OCI-LY1 (cell line): ENCODE results near the gene TMEM229B.

Experiments
- H2AFZ ChIP-seq: fragments of 200-600 bp; sonication (generic), shearing (Covaris generic); 2 replicates; pipeline ENCODE4 v1.6.0; 2014; ENCODE audit warnings: antibody characterized with exemption, mild to moderate bottlenecking, low read length
- H3F3A ChIP-seq: fragments of 200-600 bp; sonication (generic), shearing (Covaris generic); 2 replicates; pipeline ENCODE4 v1.6.0; 2014; ENCODE audit warnings: mild to moderate bottlenecking, antibody characterized with exemption, low read length, moderate library complexity; ENCODE audit not compliant: insufficient read depth
- H3K27ac ChIP-seq: fragments of 200-600 bp; sonication (generic); 2 replicates; pipeline ENCODE4 v1.5.1; 2014; ENCODE audit warnings: low read length, mixed run types, mild to moderate bottlenecking, low read depth; ENCODE audit not compliant: poor library complexity, severe bottlenecking
- H3K27me3 ChIP-seq: fragments of 200-600 bp; sonication (generic); 2 replicates; pipeline ENCODE4 v1.6.0; 2014; ENCODE audit warnings: antibody characterized with exemption, mild to moderate bottlenecking, low read length, moderate library complexity; ENCODE audit not compliant: insufficient read depth
- H3K36me3 ChIP-seq: fragments of 200-600 bp; sonication (generic); 2 replicates; pipeline ENCODE4 v1.6.1; 2014; ENCODE audit warnings: mild to moderate bottlenecking, antibody characterized with exemption, low read length, moderate library complexity, mixed read lengths; ENCODE audit not compliant: insufficient read depth
- H3K4me1 ChIP-seq: fragments of 200-600 bp; sonication (generic); 2 replicates; pipeline ENCODE4 v1.5.1; 2014; ENCODE audit warnings: mild to moderate bottlenecking, low read length, moderate library complexity; ENCODE audit not compliant: insufficient read depth, severe bottlenecking
- H3K4me2 ChIP-seq: fragments of 200-600 bp; sonication (generic), shearing (Covaris generic); 2 replicates; pipeline ENCODE4 v1.6.1; 2014; ENCODE audit warnings: low read length
- H3K4me3 ChIP-seq: fragments of 200-600 bp; sonication (generic); 2 replicates; pipeline ENCODE4 v1.5.1; 2014; ENCODE audit warnings: low read length, low read depth, mild to moderate bottlenecking, mixed read lengths; ENCODE audit not compliant: poor library complexity, severe bottlenecking
- H3K79me2 ChIP-seq: fragments of 200-600 bp; shearing (Covaris generic); 2 replicates; pipeline ENCODE4 v1.6.1; 2016; ENCODE audit warnings: mixed run types, low read length, mixed read lengths; ENCODE audit not compliant: insufficient read depth
- H3K9ac ChIP-seq: fragments of 200-600 bp; sonication (generic), shearing (Covaris generic); 2 replicates; pipeline ENCODE4 v1.6.1; 2014; ENCODE audit warnings: mild to moderate bottlenecking, low read length, mixed read lengths
- H3K9me2 ChIP-seq: fragments of 200-600 bp; sonication (generic), shearing (Covaris generic); 2 replicates; pipeline ENCODE4 v1.6.1; 2014; ENCODE audit warnings: low read depth, mild to moderate bottlenecking, low read length, mixed read lengths
- H3K9me3 ChIP-seq: fragments of 200-600 bp; shearing (Covaris generic); 2 replicates; pipeline ENCODE4 v1.6.1; 2014; ENCODE audit warnings: low read length, mixed read lengths
- H4K20me1 ChIP-seq: fragments of 200-600 bp; sonication (generic), shearing (Covaris generic); 2 replicates; pipeline ENCODE4 v1.6.0; 2016; ENCODE audit warnings: mild to moderate bottlenecking, low read length; ENCODE audit not compliant: insufficient read depth
- CTCF ChIP-seq: fragments of 200-600 bp; sonication (generic), shearing (Covaris generic); IDR thresholded peaks from 2 replicates; pipeline ENCODE4 v1.5.1; 2017; ENCODE audit warnings: mild to moderate bottlenecking, antibody characterized with exemption, low read length, moderate library complexity, mixed read lengths
- EZH2 ChIP-seq: fragments of 200-600 bp; sonication (generic), shearing (Covaris generic); IDR thresholded peaks from 2 replicates; pipeline ENCODE4 v1.8.0; 2017; ENCODE audit warnings: borderline replicate concordance, mixed run types, mild to moderate bottlenecking, antibody characterized with exemption, low read length, moderate library complexity, mixed read lengths

Gene TMEM229B

GRCh38 chr14:67514203-67514607 lies 25.7 kb upstream of the TMEM229B start:
- peaks cover 10% of the 10 kb centered on the region; the same call in 1 of the 2 replicates for H3K27me3 ChIP-seq
- no peaks in the 10 kb centered on the region for H3K9me2 ChIP-seq
- H2AFZ ChIP-seq, result no peak overlapping the region
- no peaks in the 10 kb centered on the region for H3K79me2 ChIP-seq
- H3K9ac ChIP-seq, result no peak overlapping the region; the same call in 1 of the 2 replicates
- no peaks in the 10 kb centered on the region for H3K36me3 ChIP-seq
- no peak overlapping the region for H3K27ac ChIP-seq
- H3K4me3 ChIP-seq, result peak overlapping the region; percentile 66
- H3K4me2 ChIP-seq, result peak overlapping the region; percentile 83
- TF ChIP-seq CTCF, result no peak
- no peaks in the 10 kb centered on the region for H3F3A ChIP-seq
- peaks cover 10% of the 10 kb centered on the region for H3K4me1 ChIP-seq
- H3K9me3 ChIP-seq, result no peaks in the 10 kb centered on the region
- H4K20me1 ChIP-seq, result no peaks in the 10 kb centered on the region

- Histone ChIP-seq H3K9me2 (no peaks in the 10 kb centered on the region), H3K27ac (no peak overlapping the region), H3K27me3 (peaks cover 10% of the 10 kb centered on the region; the same call in 1 of the 2 replicates), H3K4me3 (no peak overlapping the region), H3K9ac (no peak overlapping the region), H3K4me1 (peaks cover 10% of the 10 kb centered on the region), H2AFZ (no peak overlapping the region), H3F3A (no peaks in the 10 kb centered on the region), H3K4me2 (no peak overlapping the region), H4K20me1 (no peaks in the 10 kb centered on the region), H3K9me3 (no peaks in the 10 kb centered on the region), H3K79me2 (no peaks in the 10 kb centered on the region), H3K36me3 (no peaks in the 10 kb centered on the region)
- TF ChIP-seq CTCF (no peak), EZH2 (no peak)
Observed at GRCh38 chr14:67513631-67514108, 25.1 kb upstream of the TMEM229B start.

GRCh38 chr14:67512463-67513310 lies 24.2 kb upstream of the TMEM229B start:
- Histone ChIP-seq H3K27ac (no peak overlapping the region), H3K4me1 (peaks cover 10% of the 10 kb centered on the region), H3K9me2 (no peaks in the 10 kb centered on the region), H3F3A (no peaks in the 10 kb centered on the region), H3K9me3 (no peaks in the 10 kb centered on the region), H3K9ac (no peak overlapping the region), H3K4me2 (no peak overlapping the region), H3K79me2 (no peaks in the 10 kb centered on the region), H3K4me3 (no peak overlapping the region), H4K20me1 (no peaks in the 10 kb centered on the region), H3K36me3 (no peaks in the 10 kb centered on the region), H2AFZ (no peak overlapping the region), H3K27me3 (peaks cover 10% of the 10 kb centered on the region; the same call in 1 of the 2 replicates)
- no peak for TF ChIP-seq CTCF
- TF ChIP-seq EZH2, result no peak
